Measurements from ENCODE around the gene GLB1L.
"Not testable (repeated sequence)": the region's sequence is repeated elsewhere in the genome, so short reads cannot be mapped to it uniquely, and the experiment has no call there.

The GLB1L gene

GRCh38 chr2:219206328-219207133 is 38.7 kb downstream of the GLB1L start, which contains the start of gene ZFAND2B:
TSS of gene ZFAND2B (plus strand) at chr2:219206782. CDS start at chr2:219206988, 206 bp downstream.
- peak; percentile 95 for DNase-seq (ENCODE audit: low read depth)

DNA sequence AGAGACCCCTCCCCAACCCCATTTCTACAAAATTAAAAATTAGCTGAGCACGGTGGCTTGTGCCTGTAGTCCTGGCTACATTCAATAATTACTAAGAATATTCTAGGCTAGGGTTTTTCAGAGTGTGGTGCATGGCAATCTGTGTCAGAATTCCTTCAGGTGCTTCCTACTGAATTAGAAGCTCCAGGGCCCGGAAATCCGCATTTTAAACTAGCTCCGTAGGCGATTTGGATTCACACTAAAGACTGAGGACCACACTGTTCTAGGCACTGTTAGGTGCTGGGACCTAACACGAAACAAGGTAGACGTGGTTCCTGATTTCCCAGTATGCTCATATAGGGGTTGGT is 39.3 kb downstream of the GLB1L start:
- no peak for DNase-seq (ENCODE audit: low read depth)

DNA sequence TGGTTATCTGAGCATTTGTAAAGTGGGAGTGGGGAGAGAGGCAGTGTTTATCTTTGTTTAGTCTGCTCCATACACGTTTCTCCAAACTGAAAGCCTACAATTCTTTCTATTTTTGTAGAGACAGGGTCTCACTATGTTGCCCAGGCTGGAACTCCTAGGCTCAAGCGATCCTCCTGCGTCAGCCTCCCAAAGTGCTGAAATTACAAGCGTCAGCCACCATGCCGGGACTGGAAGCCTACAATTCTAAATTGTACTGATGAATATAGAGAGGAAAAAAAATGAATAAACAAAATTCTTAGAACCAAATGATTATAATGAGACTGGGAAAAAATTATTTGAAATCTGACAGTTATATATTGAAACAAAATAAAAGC is 40.1 kb downstream of the GLB1L start:
- no peak for DNase-seq (ENCODE audit: low read depth)

DNA sequence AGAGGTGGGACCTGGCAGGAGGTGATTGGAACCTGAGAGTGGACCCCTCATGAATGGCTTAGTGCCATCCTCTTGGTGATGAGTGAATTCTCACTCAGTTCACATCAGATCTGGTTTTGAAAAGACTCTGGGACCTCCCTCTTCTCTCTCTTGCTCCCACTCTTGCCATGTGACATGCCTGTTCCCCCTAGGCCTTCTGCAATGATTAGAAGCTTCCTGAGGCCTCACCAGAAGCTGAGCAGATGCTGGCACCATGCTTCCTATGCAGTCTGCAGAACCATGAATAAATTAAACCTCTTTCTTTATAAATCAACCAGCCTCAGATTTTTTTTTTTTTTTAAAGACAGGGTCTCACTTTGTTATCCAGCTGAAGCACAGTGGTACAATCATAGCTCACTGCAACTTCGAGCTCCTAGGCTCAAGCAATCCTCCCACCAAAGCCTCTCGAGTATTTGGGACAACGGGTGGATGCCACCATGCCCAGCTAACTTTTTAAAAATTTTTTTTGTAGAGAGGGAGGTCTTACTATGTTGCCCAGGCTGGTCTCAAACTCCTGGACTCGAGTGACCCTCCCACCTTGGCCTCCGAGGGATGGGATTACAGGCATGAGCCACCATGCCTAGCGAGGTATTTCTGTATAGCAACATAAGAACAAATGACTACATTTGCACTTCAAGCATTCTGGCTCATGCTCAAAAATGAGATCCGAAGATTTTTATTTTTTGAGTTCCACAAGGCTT is 40.6 kb downstream of the GLB1L start:
- no peak for DNase-seq (ENCODE audit: low read depth)

DNA sequence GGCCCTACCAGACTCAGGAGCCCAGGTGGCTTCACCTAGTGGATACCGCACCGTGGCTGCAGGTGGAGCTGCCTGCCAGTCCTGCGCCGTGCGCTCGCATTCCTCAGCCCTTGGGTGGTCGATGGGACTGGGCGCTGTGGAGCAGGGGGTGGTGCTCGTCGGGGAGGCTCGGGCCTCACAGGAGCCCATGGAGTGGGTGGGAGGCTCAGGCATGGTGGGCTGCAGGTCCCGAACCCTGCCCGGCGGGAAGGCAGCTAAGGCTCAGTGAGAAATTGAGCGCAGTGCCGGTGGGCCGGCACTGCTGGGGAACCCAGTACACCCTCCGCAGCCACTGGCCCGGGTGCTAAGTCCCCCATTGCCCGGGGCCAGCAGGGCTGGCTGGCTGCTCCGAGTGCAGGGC is 43.9 kb downstream of the GLB1L start:
- not testable (repeated sequence) for DNase-seq (ENCODE audit: low read depth)

DNA sequence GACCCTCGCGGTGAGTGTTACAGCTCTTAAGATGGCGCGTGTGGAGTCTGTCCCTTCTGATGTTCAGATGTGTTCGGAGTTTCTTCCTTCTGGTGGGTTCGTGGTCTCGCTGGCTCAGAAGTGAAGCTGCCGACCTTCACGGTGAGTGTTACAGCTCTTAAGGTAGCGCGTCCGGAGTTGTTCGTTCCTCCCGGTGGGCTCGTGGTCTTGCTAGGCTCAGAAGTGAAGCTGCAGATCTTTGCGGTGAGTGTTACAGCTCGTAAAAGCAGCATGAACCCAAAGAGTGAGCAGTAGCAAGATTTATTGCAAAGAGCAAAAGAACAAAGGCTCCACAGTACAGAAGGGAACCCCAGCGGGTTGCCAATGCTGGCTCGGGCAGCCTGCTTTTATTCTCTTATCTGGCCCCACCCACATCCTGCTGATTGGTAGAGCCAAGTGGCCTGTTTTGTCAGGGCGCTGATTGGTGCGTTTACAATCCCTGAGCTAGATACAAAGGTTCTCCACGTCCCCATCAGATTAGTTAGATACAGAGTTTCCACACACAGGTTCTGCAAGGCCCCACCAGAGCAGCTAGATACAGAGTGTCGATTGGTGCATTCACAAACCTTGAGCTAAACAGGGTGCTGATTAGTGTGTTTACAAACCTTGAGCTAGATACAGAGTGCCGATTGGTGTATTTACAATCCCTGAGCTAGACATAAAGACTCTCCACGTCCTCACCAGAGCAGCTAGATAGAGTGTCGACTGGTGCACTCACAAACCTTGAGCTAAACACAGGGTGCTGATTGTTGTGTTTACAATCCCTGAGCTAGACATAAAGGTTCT is 44.5 kb downstream of the GLB1L start:
- not testable (repeated sequence) for DNase-seq (ENCODE audit: low read depth)

DNA sequence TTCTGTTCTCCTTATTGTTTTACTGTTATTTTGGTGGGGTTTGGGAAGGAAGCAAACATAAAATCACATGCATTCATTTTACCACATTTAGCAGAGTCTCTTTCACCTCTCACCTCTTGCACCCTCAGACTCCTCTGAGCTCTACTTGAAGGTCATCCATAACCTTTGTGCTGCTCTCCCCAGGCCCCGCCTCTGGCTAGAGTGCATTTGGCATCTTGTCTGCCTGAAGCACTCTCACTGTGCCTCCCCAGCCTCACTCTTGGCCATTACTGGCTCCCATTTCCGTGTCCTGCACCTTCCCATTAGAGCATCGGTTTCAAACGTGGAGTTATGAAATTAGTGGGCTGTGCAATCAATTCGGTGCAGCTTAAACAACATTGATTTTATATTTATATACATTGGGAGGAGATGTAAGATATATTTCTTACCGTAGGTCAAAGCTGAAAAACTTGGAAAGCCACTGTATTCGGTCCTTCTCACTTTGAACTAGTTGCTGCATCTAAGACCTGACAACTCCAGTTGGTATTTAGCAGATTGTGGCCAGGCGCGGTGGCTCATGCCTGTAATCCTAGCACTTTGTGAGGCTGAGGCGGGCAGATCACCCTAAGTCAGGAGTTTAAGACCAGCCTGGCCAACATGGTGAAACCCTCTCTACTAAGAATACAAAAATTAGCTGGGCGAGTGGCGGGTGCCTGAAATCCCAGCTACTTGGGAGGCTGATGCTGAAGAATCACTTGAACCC is 45.6 kb downstream of the GLB1L start:
- no peak for DNase-seq (ENCODE audit: low read depth)

DNA sequence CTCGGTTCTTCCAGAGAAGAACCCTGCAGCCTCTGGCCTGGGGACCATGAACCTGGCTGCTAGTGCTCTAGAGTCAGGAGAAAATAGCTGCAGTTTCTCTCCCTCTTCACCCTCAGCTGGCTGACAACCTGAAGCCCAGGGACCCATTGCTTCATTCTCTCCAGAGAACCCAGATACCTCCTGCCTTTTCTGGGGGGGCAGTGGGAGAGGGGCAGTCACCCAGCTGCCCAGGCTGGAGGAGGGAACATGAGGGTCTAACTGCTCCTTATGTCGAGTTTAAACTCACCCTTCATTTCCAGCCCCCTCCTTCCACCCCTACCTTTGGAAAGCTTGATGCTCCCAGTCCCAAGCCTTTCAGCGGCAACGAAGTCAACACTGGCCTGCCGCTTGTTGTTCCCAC is 46.3 kb downstream of the GLB1L start:
- no peak for DNase-seq (ENCODE audit: low read depth)

DNA sequence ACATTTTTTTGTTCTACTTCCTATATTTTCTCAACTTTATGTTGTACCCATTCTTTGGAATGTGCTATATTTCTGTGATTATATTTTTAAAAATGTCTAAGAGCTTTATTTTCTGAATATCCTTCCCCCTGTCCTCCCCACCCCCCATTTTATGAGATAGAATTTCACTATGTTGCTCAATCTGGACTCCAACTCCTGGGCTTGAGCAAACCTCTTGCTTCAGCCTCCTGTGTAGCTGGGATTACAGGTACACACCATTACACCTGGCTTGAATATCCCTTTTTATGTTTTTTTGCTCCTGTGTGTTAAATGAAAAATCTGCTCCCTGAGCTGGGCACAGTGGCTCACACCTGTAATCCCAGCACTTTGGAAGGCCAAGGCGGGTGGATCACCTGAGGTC is 47.9 kb downstream of the GLB1L start:
- DNase-seq (ENCODE audit: low read depth), result no peak

GRCh38 chr2:219186754-219187456 is 58.3 kb downstream of the GLB1L start:
- no peak for DNase-seq (ENCODE audit: low read depth)
